Neural cell (in vitro differentiated cells): ENCODE data around the gene GINS3. TPM values are rescaled to one million over a fixed set of nuclear protein-coding genes. Genes with fewer than 3 reads are reported as not detected.

Experiments
- H2AFZ ChIP-seq: fragments of 200-600, 300-800 bp; sonication (generic), shearing (Covaris generic); 2 replicates; pipeline ENCODE4 v1.6.0; 2014; ENCODE audit warnings: low read depth, mild to moderate bottlenecking, antibody characterized with exemption, low read length, moderate library complexity
- H3F3A ChIP-seq: fragments of 200-600 bp; shearing (Covaris generic); 2 replicates; pipeline ENCODE4 v1.6.1; 2016; ENCODE audit warnings: mild to moderate bottlenecking, moderate library complexity, mixed read lengths, antibody characterized with exemption, low read length; ENCODE audit not compliant: insufficient read depth, poor library complexity, severe bottlenecking
- H3K27ac ChIP-seq: fragments of 200-600, 300-800 bp; sonication (generic), shearing (Covaris generic); 2 replicates; pipeline ENCODE4 v1.5.1; 2014; ENCODE audit warnings: mild to moderate bottlenecking, low read length, moderate library complexity
- H3K27me3 ChIP-seq: fragments of 300-800, 200-600 bp; sonication (generic), shearing (Covaris generic); 2 replicates; pipeline ENCODE4 v1.6.0; 2014; ENCODE audit warnings: mild to moderate bottlenecking, low read depth, low read length, moderate library complexity; ENCODE audit not compliant: insufficient read depth
- H3K36me3 ChIP-seq: fragments of 300-800, 200-600 bp; sonication (generic), shearing (Covaris generic); 2 replicates; pipeline ENCODE4 v1.5.1; 2014; ENCODE audit warnings: mild to moderate bottlenecking, antibody characterized with exemption, low read length, moderate library complexity; ENCODE audit not compliant: insufficient read depth
- H3K4me2 ChIP-seq: fragments of 300-800, 200-600 bp; sonication (generic), shearing (Covaris generic); 2 replicates; pipeline ENCODE4 v1.6.0; 2014; ENCODE audit warnings: mild to moderate bottlenecking, low read length
- H3K4me3 ChIP-seq: fragments of 300-800, 200-600 bp; sonication (generic), shearing (Covaris generic); 2 replicates; pipeline ENCODE4 v1.5.1; 2014; ENCODE audit warnings: mild to moderate bottlenecking, low read length, moderate library complexity
- H3K79me2 ChIP-seq: fragments of 200-600 bp; shearing (Covaris generic); replicated peaks from 2 replicates; pipeline ENCODE4 v1.6.0; 2014; ENCODE audit warnings: mild to moderate bottlenecking, low read length, moderate library complexity; ENCODE audit not compliant: insufficient read depth
- H3K9ac ChIP-seq: fragments of 300-800, 200-600 bp; sonication (generic), shearing (Covaris generic); 2 replicates; pipeline ENCODE4 v1.6.1; 2016; ENCODE audit warnings: mild to moderate bottlenecking, low read length, mixed read lengths
- H3K9me2 ChIP-seq: fragments of 200-600 bp; shearing (Covaris generic); 2 replicates; pipeline ENCODE4 v1.6.1; 2016; ENCODE audit warnings: mild to moderate bottlenecking, low read length, mixed read lengths; ENCODE audit not compliant: insufficient read depth
- H3K9me3 ChIP-seq: fragments of 200-600, 300-800 bp; sonication (generic), shearing (Covaris generic); 2 replicates; pipeline ENCODE4 v1.6.1; 2016; ENCODE audit warnings: mild to moderate bottlenecking, mixed run types, low read length, moderate library complexity, mixed read lengths
- H4K20me1 ChIP-seq: fragments of 200-600 bp; shearing (Covaris generic); 2 replicates; pipeline ENCODE4 v1.6.1; 2016; ENCODE audit warnings: mild to moderate bottlenecking, mixed run types; ENCODE audit not compliant: insufficient read depth
- CTCF ChIP-seq: fragments of 450-650 bp; IDR thresholded peaks from 2 replicates; pipeline ENCODE4 v1.5.1; 2014; ENCODE audit warnings: antibody characterized with exemption, mild to moderate bottlenecking, moderate library complexity; ENCODE audit not compliant: poor library complexity, severe bottlenecking
- EP300 ChIP-seq: fragments of 450-650 bp; conservative IDR thresholded peaks from 2 replicates; pipeline ENCODE4 v1.6.1; 2014; ENCODE audit warnings: antibody characterized with exemption, mild to moderate bottlenecking, moderate library complexity; ENCODE audit not compliant: poor library complexity, severe bottlenecking
- EZH2 ChIP-seq: fragments of 200-600, 300-800 bp; shearing (Covaris generic), sonication (generic); IDR thresholded peaks from 2 replicates; pipeline ENCODE4 v1.6.1; 2014; ENCODE audit warnings: antibody characterized with exemption, low read length, borderline replicate concordance, mild to moderate bottlenecking; ENCODE audit not compliant: insufficient read depth, poor library complexity, severe bottlenecking
- MXI1 ChIP-seq: fragments of 450-650 bp; conservative IDR thresholded peaks from 2 replicates; pipeline ENCODE4 v1.6.1; 2014; ENCODE audit warnings: antibody characterized with exemption, mild to moderate bottlenecking; ENCODE audit not compliant: poor library complexity, severe bottlenecking
- POLR2AphosphoS5 ChIP-seq: IDR thresholded peaks from 2 replicates; pipeline ENCODE4 v1.6.1; 2012
- RAD21 ChIP-seq: fragments of 450-650 bp; conservative IDR thresholded peaks from 2 replicates; pipeline ENCODE4 v1.6.1; 2014; ENCODE audit warnings: antibody characterized with exemption, mild to moderate bottlenecking, moderate library complexity
- REST ChIP-seq: IDR thresholded peaks from 2 replicates; pipeline ENCODE4 v1.6.1; 2012; ENCODE audit warnings: borderline replicate concordance
- SMC3 ChIP-seq: fragments of 450-650 bp; conservative IDR thresholded peaks from 2 replicates; pipeline ENCODE4 v1.6.1; 2014; ENCODE audit warnings: antibody characterized with exemption, mild to moderate bottlenecking, moderate library complexity; ENCODE audit not compliant: poor library complexity
- TAF1 ChIP-seq: IDR thresholded peaks from 2 replicates; pipeline ENCODE4 v1.6.1; 2012; ENCODE audit warnings: low read depth
- polyA plus RNA-seq: library from polyadenylated mRNA; depleted of rRNA; stranded (reverse); fragments of >200 nt; gene quantifications from 2 replicates; pipeline ENCODE4 v1.2.3, GENCODE V29; 2014

The GINS3 gene
- polyA plus RNA-seq, 1 donor from 2014 or later = 4.3 TPM

GRCh38 chr16:58421529-58421928, 29.3 kb downstream of the GINS3 start:
- Histone ChIP-seq H3K9me2 (no peaks in the 10 kb centered on the region), H3K4me3 (no peak overlapping the region), H3K36me3 (no peaks in the 10 kb centered on the region), H4K20me1 (no peaks in the 10 kb centered on the region), H3K4me2 (no peak overlapping the region), H3K9me3 (no peaks in the 10 kb centered on the region), H3K79me2 (no peaks in the 10 kb centered on the region), H3F3A (no peaks in the 10 kb centered on the region), H2AFZ (no peak overlapping the region), H3K27me3 (no peaks in the 10 kb centered on the region), H3K9ac (no peak overlapping the region), H3K27ac (no peak overlapping the region)
- no peak for TF ChIP-seq EP300
- no peak for TF ChIP-seq EZH2
- TF ChIP-seq SMC3 = no peak
- TF ChIP-seq RAD21 = no peak
- no peak for TF ChIP-seq POLR2AphosphoS5

- H3K36me3 ChIP-seq = no peaks in the 10 kb centered on the region
- no peak overlapping the region for H3K4me3 ChIP-seq
- no peaks in the 10 kb centered on the region for H3F3A ChIP-seq
- no peaks in the 10 kb centered on the region for H3K9me2 ChIP-seq
- H3K27ac ChIP-seq = no peak overlapping the region
- no peaks in the 10 kb centered on the region for H4K20me1 ChIP-seq
- no peaks in the 10 kb centered on the region for H3K9me3 ChIP-seq
- H3K79me2 ChIP-seq = no peaks in the 10 kb centered on the region
- H3K9ac ChIP-seq = no peak overlapping the region
- H2AFZ ChIP-seq = no peak overlapping the region
- TF ChIP-seq RAD21 (no peak), CTCF (no peak), REST (no peak), EP300 (no peak), MXI1 (no peak), SMC3 (no peak), TAF1 (no peak), EZH2 (no peak), POLR2AphosphoS5 (no peak)
- H3K4me2 ChIP-seq = no peak overlapping the region
- no peaks in the 10 kb centered on the region for H3K27me3 ChIP-seq
Measured at GRCh38 chr16:58422809-58423208, 30.5 kb downstream of the GINS3 start.

GRCh38 chr16:58425245-58425644, 33.0 kb downstream of the GINS3 start:
- Histone ChIP-seq H2AFZ (no peak overlapping the region), H3K36me3 (no peaks in the 10 kb centered on the region), H3F3A (no peaks in the 10 kb centered on the region), H3K4me2 (no peak overlapping the region), H3K9me3 (no peaks in the 10 kb centered on the region), H3K27ac (no peak overlapping the region), H3K79me2 (no peaks in the 10 kb centered on the region), H3K9me2 (no peaks in the 10 kb centered on the region), H4K20me1 (no peaks in the 10 kb centered on the region), H3K4me3 (no peak overlapping the region), H3K9ac (no peak overlapping the region), H3K27me3 (no peaks in the 10 kb centered on the region)
- TF ChIP-seq MXI1 (no peak), RAD21 (no peak), POLR2AphosphoS5 (no peak), EP300 (no peak), SMC3 (no peak), EZH2 (no peak), TAF1 (no peak), REST (no peak), CTCF (no peak)
